Astrocyte of the cerebellum (primary cell): ENCODE measurements around the gene TSPAN5.

Experiments
- DNase-seq: peaks from one replicate; pipeline ENCODE4 v3.0.0-alpha.2; 2011; ENCODE audit warnings: low read depth
- H3K4me3 ChIP-seq: 2 replicates; pipeline ENCODE4 v1.5.1; 2011; ENCODE audit warnings: mild to moderate bottlenecking, low read depth, low read length, moderate library complexity
- CTCF ChIP-seq: IDR thresholded peaks from 2 replicates; pipeline ENCODE4 v1.5.1; 2012; ENCODE audit warnings: low read length, low read depth, moderate library complexity, mild to moderate bottlenecking; ENCODE audit errors: missing control alignments
- in situ Hi-C: cut with HindIII; loops from 2 replicates; pipeline ENCODE4 v1.10.0; 2017; ENCODE audit warnings: low sequenced_read_pairs

The TSPAN5 gene

GRCh38 chr4:98691588-98691987, 33.2 kb upstream of the TSPAN5 start:
- no peak for TF ChIP-seq CTCF
- in situ Hi-C loops = no loop called here
- no peak for DNase-seq
- H3K4me3 ChIP-seq = no peak overlapping the region

- in situ Hi-C loops = no loop called here
- no peak overlapping the region for H3K4me3 ChIP-seq
These were observed 31.2 kb upstream of the TSPAN5 start for GRCh38 chr4:98689507-98690174.

GRCh38 chr4:98688411-98689290, 30.2 kb upstream of the TSPAN5 start:
- no peak overlapping the region for H3K4me3 ChIP-seq
- in situ Hi-C loops = no loop called here
- DNase-seq = no peak
- TF ChIP-seq CTCF = no peak

More at GRCh38 chr4:98689507-98690174, 31.2 kb upstream of the TSPAN5 start:
- TF ChIP-seq CTCF = no peak
- no peak for DNase-seq

GRCh38 chr4:98687876-98688275, 29.5 kb upstream of the TSPAN5 start:
- no peak for TF ChIP-seq CTCF
- no peak for DNase-seq
- H3K4me3 ChIP-seq = no peak overlapping the region
- in situ Hi-C loops = no loop called here

- no peak for DNase-seq
- in situ Hi-C loops = no loop called here
- no peak overlapping the region for H3K4me3 ChIP-seq
- no peak for TF ChIP-seq CTCF
These were observed 28.4 kb upstream of the TSPAN5 start for GRCh38 chr4:98686847-98687246.

- no peak for DNase-seq
- in situ Hi-C loops = no loop called here
- TF ChIP-seq CTCF = no peak
- no peak overlapping the region for H3K4me3 ChIP-seq
These were observed 27.8 kb upstream of the TSPAN5 start for GRCh38 chr4:98686043-98686707.
